CD8-positive, alpha-beta memory T cell (primary cell): ENCODE measurements around the gene ALG1. TPM values are rescaled to one million over a fixed set of nuclear protein-coding genes. Genes with fewer than 3 reads are reported as not detected.
A peak's percentile ranks its signal among the peaks of the same experiment; 100 is the strongest.

ENCODE experiments used
- CTCF ChIA-PET: fragments of 350-600 bp; sonication (Branson Sonifier 250); formaldehyde crosslinking; loops from one replicate; lab custom pipeline; 2021; ENCODE audit warnings: antibody characterized with exemption; lab: Charles Lee
- POLR2A ChIA-PET: fragments of 350-600 bp; sonication (Branson Sonifier 250); formaldehyde crosslinking; loops from one replicate; lab custom pipeline; 2021; ENCODE audit warnings: antibody characterized with exemption; lab: Charles Lee
- DNase-seq, 5 donors: peaks; one replicate each; pipeline versions ENCODE4 v3.0.0 to v3.0.0-alpha.2; 2020 to 2022; ENCODE audit warnings: mixed read lengths in 1 of 5
- H3K27ac ChIP-seq: one replicate; pipeline ENCODE4 v1.7.0; 2013; ENCODE audit warnings: low read depth, mild to moderate bottlenecking, low read length, moderate library complexity
- H3K27me3 ChIP-seq: 2 replicates; pipeline ENCODE4 v1.7.0; 2013; ENCODE audit warnings: low read length, mild to moderate bottlenecking; ENCODE audit not compliant: insufficient read depth, poor library complexity, severe bottlenecking
- H3K36me3 ChIP-seq: 2 replicates; pipeline ENCODE4 v1.7.0; 2013; ENCODE audit warnings: mild to moderate bottlenecking, low read length, moderate library complexity; ENCODE audit not compliant: insufficient read depth
- H3K4me1 ChIP-seq: 2 replicates; pipeline ENCODE4 v1.7.0; 2013; ENCODE audit warnings: mild to moderate bottlenecking, low read length, moderate library complexity; ENCODE audit not compliant: insufficient read depth
- H3K4me3 ChIP-seq: 2 replicates; pipeline ENCODE4 v1.7.0; 2013; ENCODE audit warnings: mild to moderate bottlenecking, low read length
- H3K9me3 ChIP-seq: 2 replicates; pipeline ENCODE4 v1.7.0; 2013; ENCODE audit warnings: mild to moderate bottlenecking, low read length
- H3K27ac Mint-ChIP-seq, 8 donors: one replicate each; pipeline ENCODE4 v1.8.0; 2020 to 2021; ENCODE audit warnings: mixed read lengths in 8 of 8, mild to moderate bottlenecking in 6 of 8, inconsistent platforms in 3 of 8, moderate library complexity in 3 of 8
- H3K27me3 Mint-ChIP-seq, 2 donors: one replicate each; pipeline ENCODE4 v1.8.0; 2020 to 2021; ENCODE audit warnings: mixed read lengths in 2 of 2, mild to moderate bottlenecking in 1 of 2, moderate library complexity in 1 of 2
- H3K36me3 Mint-ChIP-seq, 3 donors: one replicate each; pipeline ENCODE4 v1.8.0; 2020 to 2021; ENCODE audit warnings: mixed read lengths in 3 of 3, inconsistent platforms in 1 of 3, mild to moderate bottlenecking in 1 of 3
- H3K4me1 Mint-ChIP-seq, 3 donors: one replicate each; pipeline ENCODE4 v1.8.0; 2020 to 2021; ENCODE audit warnings: mixed read lengths in 3 of 3, inconsistent platforms in 1 of 3, mild to moderate bottlenecking in 1 of 3
- H3K4me3 Mint-ChIP-seq, 7 donors: one replicate each; pipeline ENCODE4 v1.8.0; 2020 to 2021; ENCODE audit warnings: mixed read lengths in 7 of 7, mild to moderate bottlenecking in 6 of 7, moderate library complexity in 4 of 7, inconsistent platforms in 2 of 7
- H3K9me3 Mint-ChIP-seq, 5 donors: one replicate each; pipeline ENCODE4 v1.8.0; 2020 to 2022; ENCODE audit warnings: mixed read lengths in 5 of 5, mild to moderate bottlenecking in 3 of 5, moderate library complexity in 2 of 5, inconsistent platforms in 1 of 5
- polyA plus RNA-seq: library from polyadenylated mRNA; unstranded; fragments of 300-500 nt; fragmentation: Illumina TruSeq; gene quantifications from one replicate; pipeline ENCODE4 v1.2.3, GENCODE V29; 2021
- total RNA-seq, 2 experiments: library from RNA; stranded (reverse); gene quantifications; one replicate each; pipeline ENCODE4 v1.2.3, GENCODE V29; 2021

The ALG1 gene
- total and polyA plus RNA-seq, 3 experiments from 2014 or later = 32.8 to 50.7 (median 47.8) TPM

DNA sequence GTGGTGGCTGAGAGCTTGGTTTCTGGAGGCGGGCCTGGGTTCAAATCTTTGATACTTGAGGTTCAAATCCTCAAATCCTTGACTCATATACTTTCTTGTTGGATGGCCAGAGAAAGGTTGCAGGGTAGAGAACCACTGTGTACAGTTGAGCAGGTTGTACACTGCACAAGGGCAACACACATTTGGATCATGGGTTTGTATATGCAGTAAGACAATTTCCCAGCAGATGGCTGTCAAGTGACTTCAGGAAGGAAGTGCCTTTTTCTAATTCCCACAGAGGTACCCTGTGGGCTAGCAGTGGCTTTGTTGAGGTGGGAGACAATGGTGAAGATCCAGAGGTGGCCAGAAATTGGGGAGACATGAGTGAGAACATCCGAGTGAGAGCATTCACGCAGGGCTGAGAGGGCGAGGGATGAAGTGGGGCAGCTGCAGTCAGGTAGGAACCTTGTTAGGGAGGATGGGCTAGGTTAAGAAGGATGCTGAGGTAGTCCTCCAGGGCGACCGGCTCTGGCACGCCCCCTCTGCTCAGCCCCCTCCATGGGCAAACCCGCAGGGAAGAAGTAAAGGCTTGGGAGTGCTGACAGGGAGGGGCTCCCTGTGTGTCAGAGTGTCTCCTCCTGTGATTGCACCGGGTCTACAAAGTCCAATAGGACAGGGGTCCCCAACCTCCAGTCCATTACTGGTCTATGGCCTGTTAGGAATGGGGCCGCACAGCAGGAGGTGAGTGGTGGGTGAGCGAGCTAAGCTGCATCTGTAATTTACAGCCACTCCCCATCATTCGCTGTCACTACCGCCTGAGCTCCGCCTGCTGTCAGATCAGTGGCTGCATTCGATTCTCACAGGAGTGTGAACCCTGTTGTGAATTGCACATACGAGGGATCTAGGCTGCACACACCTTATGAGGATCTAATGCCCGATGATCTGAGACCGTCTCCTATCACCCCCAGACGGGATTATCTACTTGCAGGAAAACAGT is 8.6 kb upstream of the ALG1 start:
- POLR2A ChIA-PET = no interaction called here
- Histone ChIP-seq H3K27ac (no peak overlapping the region), H3K27me3 (no peaks in the 10 kb centered on the region), H3K9me3 (no peaks in the 10 kb centered on the region), H3K4me1 (no peaks in the 10 kb centered on the region), H3K36me3 (no peaks in the 10 kb centered on the region), H3K4me3 (no peak overlapping the region)
- no peaks in the 10 kb centered on the region for H3K9me3 Mint-ChIP-seq
- no peaks in the 10 kb centered on the region for H3K36me3 Mint-ChIP-seq
- CTCF ChIA-PET = no interaction called here
- no peak overlapping the region for H3K4me3 Mint-ChIP-seq
- no peak for DNase-seq
- no peak overlapping the region for H3K27ac Mint-ChIP-seq
- H3K4me1 Mint-ChIP-seq = no peaks in the 10 kb centered on the region
- H3K27me3 Mint-ChIP-seq = peaks cover 0 to 5% of the 10 kb centered on the region in 2 donors

DNA sequence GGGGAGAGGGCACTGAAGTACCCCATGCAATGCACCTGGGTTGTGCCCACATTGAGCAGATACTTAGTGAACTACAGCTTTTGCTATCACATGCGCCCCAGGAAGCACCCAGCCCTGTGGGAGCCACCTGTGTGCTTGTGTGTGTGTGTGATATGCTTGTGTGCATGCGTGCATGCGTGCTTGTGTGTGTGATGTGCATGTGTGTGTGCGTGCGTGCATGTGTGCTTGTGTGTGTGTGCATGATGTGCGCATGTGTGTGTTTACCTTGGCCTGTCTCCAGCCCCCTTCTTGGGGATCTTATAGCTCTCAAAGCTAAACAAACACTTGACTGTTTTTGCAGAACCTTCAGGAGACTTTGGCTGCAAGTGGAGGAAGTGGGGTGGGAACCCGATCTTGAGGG is 6.7 kb upstream of the ALG1 start:
- Histone ChIP-seq H3K9me3 (no peaks in the 10 kb centered on the region), H3K4me3 (no peak overlapping the region), H3K4me1 (no peaks in the 10 kb centered on the region), H3K27me3 (no peaks in the 10 kb centered on the region), H3K36me3 (no peaks in the 10 kb centered on the region), H3K27ac (no peak overlapping the region)
- Mint-ChIP-seq H3K4me1 (no peaks in the 10 kb centered on the region), H3K27me3 (peaks cover 0 to 5% of the 10 kb centered on the region in 2 donors), H3K27ac (no peak overlapping the region), H3K9me3 (no peaks in the 10 kb centered on the region), H3K36me3 (no peaks in the 10 kb centered on the region), H3K4me3 (no peak overlapping the region)
- DNase-seq = no peak
- ChIA-PET CTCF (no interaction called here), POLR2A (no interaction called here)

- no peaks in the 10 kb centered on the region for H3K36me3 Mint-ChIP-seq
- POLR2A ChIA-PET = no interaction called here
- peaks cover 0 to 5% of the 10 kb centered on the region in 2 donors for H3K27me3 Mint-ChIP-seq
- CTCF ChIA-PET = no interaction called here
- H3K27ac Mint-ChIP-seq = no peak overlapping the region
- no peaks in the 10 kb centered on the region for H3K36me3 ChIP-seq
- H3K4me3 ChIP-seq = no peak overlapping the region
- H3K27me3 ChIP-seq = no peaks in the 10 kb centered on the region
- H3K9me3 ChIP-seq = no peaks in the 10 kb centered on the region
- H3K4me3 Mint-ChIP-seq = no peak overlapping the region
- no peaks in the 10 kb centered on the region for H3K4me1 ChIP-seq
- H3K9me3 Mint-ChIP-seq = no peaks in the 10 kb centered on the region
- no peaks in the 10 kb centered on the region for H3K4me1 Mint-ChIP-seq
- H3K27ac ChIP-seq = no peak overlapping the region
- no peak for DNase-seq
These were observed 6.3 kb upstream of the ALG1 start for GRCh38 chr16:5065326-5065725.

DNA sequence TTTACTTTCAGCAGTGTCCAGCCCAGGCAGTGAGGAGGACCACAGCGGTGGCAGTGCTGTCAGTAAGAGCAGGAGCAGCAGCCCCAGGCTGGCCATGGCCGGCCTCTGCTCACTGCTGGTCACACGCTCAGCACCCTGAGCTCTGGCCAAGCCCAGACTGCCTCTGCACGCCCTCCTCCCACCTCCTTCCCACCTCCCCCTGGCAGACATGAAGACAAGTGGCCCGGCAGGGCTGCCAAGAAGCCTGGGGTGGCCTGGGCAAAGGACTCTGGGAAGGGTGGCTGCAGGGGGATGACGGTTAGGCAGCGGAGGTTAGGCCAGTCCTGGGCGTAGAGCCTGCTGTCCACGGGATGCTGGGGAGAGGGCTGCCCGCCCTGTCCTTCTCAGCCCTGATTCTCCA is 5.8 kb upstream of the ALG1 start, which contains the start of gene C16orf89:
Gene C16orf89, minus strand, starts transcription at position 144 of the 400 bp plus-strand sequence. Its CDS starts 48 bp downstream, at position 96.
- H3K9me3 Mint-ChIP-seq = no peaks in the 10 kb centered on the region
- POLR2A ChIA-PET = no interaction called here

DNA sequence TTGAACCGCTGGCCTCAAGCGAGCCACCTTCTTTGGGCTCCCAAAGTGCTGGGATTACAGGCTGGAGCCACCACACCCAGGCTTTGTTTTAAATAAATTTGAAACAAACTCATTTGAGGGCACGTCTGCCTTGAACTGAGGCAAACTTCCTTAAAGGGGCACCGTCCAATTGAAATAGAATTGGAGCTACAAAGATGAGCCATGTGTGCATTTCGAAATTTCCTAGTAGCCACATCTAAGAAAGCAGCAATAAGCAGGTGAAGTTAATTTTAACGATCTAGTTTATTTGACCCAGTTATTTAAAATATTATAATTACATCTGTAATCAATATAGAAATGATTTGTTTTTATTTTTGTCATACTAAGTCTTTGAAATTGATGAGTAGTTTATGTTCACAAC is 5.1 kb upstream of the ALG1 start:
- ChIA-PET POLR2A (no interaction called here), CTCF (interaction anchor here (1.0 kb wide), 1 partner anchor 10 kb away, joined by 3 read pairs; no protein-coding TSS in a partner anchor)
- no peak for DNase-seq
- Histone ChIP-seq H3K27me3 (no peaks in the 10 kb centered on the region), H3K4me3 (no peak overlapping the region), H3K36me3 (no peaks in the 10 kb centered on the region), H3K4me1 (peaks cover 7% of the 10 kb centered on the region), H3K27ac (no peak overlapping the region), H3K9me3 (no peaks in the 10 kb centered on the region)
- Mint-ChIP-seq H3K27ac (no peak overlapping the region), H3K27me3 (peaks cover 0 to 5% of the 10 kb centered on the region in 2 donors), H3K36me3 (no peaks in the 10 kb centered on the region), H3K4me3 (no peak overlapping the region), H3K4me1 (peaks cover 8 to 9% (median 8%) of the 10 kb centered on the region in 3 donors), H3K9me3 (no peaks in the 10 kb centered on the region)

More for the DNA sequence above, 5.8 kb upstream of the ALG1 start, which contains the start of gene C16orf89:
- H3K36me3 ChIP-seq = no peaks in the 10 kb centered on the region
- no peak for DNase-seq
- CTCF ChIA-PET = interaction anchor here (1.0 kb wide), 1 partner anchor 9 kb away, joined by 3 read pairs; no protein-coding TSS in a partner anchor
- peak within 1 kb of the TSS in 1 of 8 donors; percentile 77 for H3K27ac Mint-ChIP-seq
- H3K36me3 Mint-ChIP-seq = no peaks in the 10 kb centered on the region
- no peaks in the 10 kb centered on the region for H3K9me3 ChIP-seq
- H3K4me1 ChIP-seq = no peaks in the 10 kb centered on the region
- H3K27ac ChIP-seq = no peak within 1 kb of the TSS
- no peak within 1 kb of the TSS for H3K4me3 ChIP-seq
- peaks cover 0 to 5% of the 10 kb centered on the region in 2 donors for H3K27me3 Mint-ChIP-seq
- H3K27me3 ChIP-seq = no peaks in the 10 kb centered on the region
- no peak within 1 kb of the TSS for H3K4me3 Mint-ChIP-seq
- H3K4me1 Mint-ChIP-seq = peaks cover under 1 to 2% (median 1%) of the 10 kb centered on the region in 3 donors

GRCh38 chr16:5069048-5069447 is 2.6 kb upstream of the ALG1 start:
- no peak overlapping the region for H3K27ac Mint-ChIP-seq
- Histone ChIP-seq H3K4me1 (peaks cover 19% of the 10 kb centered on the region), H3K4me3 (no peak overlapping the region), H3K27me3 (no peaks in the 10 kb centered on the region), H3K9me3 (no peaks in the 10 kb centered on the region), H3K36me3 (no peaks in the 10 kb centered on the region), H3K27ac (no peak overlapping the region)
- H3K36me3 Mint-ChIP-seq = peaks cover 0 to 10% (median 0%) of the 10 kb centered on the region in 3 donors
- peaks cover 26 to 28% (median 27%) of the 10 kb centered on the region in 3 donors for H3K4me1 Mint-ChIP-seq
- no peak for DNase-seq
- H3K9me3 Mint-ChIP-seq = no peaks in the 10 kb centered on the region
- CTCF ChIA-PET = no interaction called here
- no peaks in the 10 kb centered on the region for H3K27me3 Mint-ChIP-seq
- POLR2A ChIA-PET = interaction anchor here (1.2 kb wide), 1 partner anchor 335 kb away, joined by 4 read pairs; the partner anchor contains the start of genes ANKS3 and DNAAF8
- H3K4me3 Mint-ChIP-seq = no peak overlapping the region

GRCh38 chr16:5069854-5070253 is 1.8 kb upstream of the ALG1 start:
- POLR2A ChIA-PET = interaction anchor here (1.2 kb wide), 1 partner anchor 336 kb away, joined by 4 read pairs; the partner anchor contains the start of genes ANKS3 and DNAAF8
- H3K27ac Mint-ChIP-seq = peak overlapping the region in 6 of 8 donors; percentile 1 to 98 (median 54)

More at GRCh38 chr16:5069854-5070253, 1.8 kb upstream of the ALG1 start:
- no peaks in the 10 kb centered on the region for H3K9me3 ChIP-seq
- CTCF ChIA-PET = no interaction called here
- no peak overlapping the region for H3K27ac ChIP-seq
- Mint-ChIP-seq H3K9me3 (no peaks in the 10 kb centered on the region), H3K4me1 (peaks cover 27 to 35% (median 30%) of the 10 kb centered on the region in 3 donors), H3K4me3 (no peak overlapping the region), H3K27me3 (no peaks in the 10 kb centered on the region), H3K36me3 (peaks cover 0 to 17% (median 0%) of the 10 kb centered on the region in 3 donors)
- no peaks in the 10 kb centered on the region for H3K36me3 ChIP-seq
- DNase-seq = no peak
- H3K27me3 ChIP-seq = no peaks in the 10 kb centered on the region
- H3K4me1 ChIP-seq = peaks cover 19% of the 10 kb centered on the region
- H3K4me3 ChIP-seq = no peak overlapping the region
